Endothelial cell of umbilical vein (primary cell): ENCODE data around the gene CDKL4. TPM values are rescaled to one million over a fixed set of nuclear protein-coding genes. Genes with fewer than 3 reads are reported as not detected.

Experiments used
- BruUV-seq: library from RNA; stranded (reverse); fragments of 400-500 nt; replicated peaks from 2 replicates; lab custom pipeline; 2021; lab: Mats Ljungman, UMichigan
- CTCF ChIA-PET: fragments of 300-600, 350-600 bp; sonication (Branson Sonifier 250); formaldehyde crosslinking; loops from one replicate; lab custom pipeline; 2021; ENCODE audit warnings: antibody characterized with exemption, inconsistent platforms; lab: Charles Lee
- POLR2A ChIA-PET: fragments of 300-600, 350-600 bp; sonication (Branson Sonifier 250); formaldehyde crosslinking; loops from one replicate; lab custom pipeline; 2021; ENCODE audit warnings: antibody characterized with exemption, inconsistent platforms; lab: Charles Lee
- DNase-seq: peaks from one replicate; pipeline ENCODE4 v3.0.0-alpha.2; 2011; ENCODE audit warnings: low read depth, low spot score
- FAIRE-seq: peaks from 2 replicates; lab custom pipeline; 2011; peaks lifted over from hg19 to GRCh38; lab: Jason Lieb, UNC
- H2AFZ ChIP-seq: 2 replicates; pipeline ENCODE4 v1.6.0; 2012; ENCODE audit warnings: low read depth, low read length, control low read depth, inconsistent platforms
- H3K27ac ChIP-seq: 2 replicates; pipeline ENCODE4 v1.5.1; 2011; ENCODE audit warnings: low read depth, mild to moderate bottlenecking, control low read depth, low read length, moderate library complexity; ENCODE audit not compliant: insufficient read depth
- H3K27me3 ChIP-seq, 2 experiments: 2 replicates each; pipeline versions ENCODE4 v1.6.0 to v1.6.1; 2011; ENCODE audit warnings: low read length in 2 of 2, mixed read lengths in 1 of 2; ENCODE audit not compliant: control insufficient read depth in 2 of 2, insufficient read depth in 2 of 2
- H3K36me3 ChIP-seq, 2 experiments: 2 replicates in 1 of 2; 3 replicates in 1 of 2; pipeline ENCODE4 v1.5.1; 2011; ENCODE audit warnings: low read length in 2 of 2, mild to moderate bottlenecking in 1 of 2, moderate library complexity in 1 of 2; ENCODE audit not compliant: control insufficient read depth in 2 of 2, insufficient read depth in 2 of 2; ENCODE audit errors: extremely low read depth in 1 of 2
- H3K4me1 ChIP-seq: 3 replicates; pipeline ENCODE4 v1.5.1; 2011; ENCODE audit warnings: mild to moderate bottlenecking, low read length; ENCODE audit not compliant: control insufficient read depth, insufficient read depth; ENCODE audit errors: extremely low read depth
- H3K4me2 ChIP-seq: 2 replicates; pipeline ENCODE4 v1.6.1; 2011; ENCODE audit warnings: low read length, control low read depth, mixed read lengths; ENCODE audit not compliant: insufficient read depth
- H3K4me3 ChIP-seq, 3 experiments: fragments of 200-600 bp in 1 of 3; sonication (generic), shearing (Covaris generic) in 1 of 3; replicated peaks in 1 of 3; 2 replicates each; pipeline ENCODE4 v1.5.1; 2011 to 2016; ENCODE audit warnings: control low read depth in 3 of 3, low read length in 3 of 3, mild to moderate bottlenecking in 2 of 3, inconsistent platforms in 1 of 3, low read depth in 1 of 3, moderate library complexity in 1 of 3; ENCODE audit not compliant: insufficient read depth in 1 of 3
- H3K79me2 ChIP-seq: 2 replicates; pipeline ENCODE4 v1.6.0; 2012; ENCODE audit warnings: low read length, inconsistent platforms; ENCODE audit not compliant: control insufficient read depth, insufficient read depth
- H3K9ac ChIP-seq: replicated peaks from 2 replicates; pipeline ENCODE3; 2011; ENCODE audit warnings: low read length, control low read depth; ENCODE audit not compliant: insufficient read depth; ENCODE audit errors: extremely low read depth
- H3K9me1 ChIP-seq: replicated peaks from 3 replicates; pipeline ENCODE4 v1.6.0; 2011; ENCODE audit warnings: mild to moderate bottlenecking, low read length; ENCODE audit not compliant: control insufficient read depth, insufficient read depth; ENCODE audit errors: extremely low read depth
- H3K9me3 ChIP-seq: replicated peaks from 2 replicates; pipeline ENCODE4 v1.5.1; 2012; ENCODE audit warnings: low read length, inconsistent platforms; ENCODE audit not compliant: control insufficient read depth, insufficient read depth
- H4K20me1 ChIP-seq: replicated peaks from 2 replicates; pipeline ENCODE3; 2011; ENCODE audit warnings: mild to moderate bottlenecking, low read length; ENCODE audit not compliant: control insufficient read depth, insufficient read depth; ENCODE audit errors: extremely low read depth
- CTCF ChIP-seq, 2 donors: IDR thresholded peaks; 1 replicate in 1 of 2; 2 replicates in 1 of 2; pipeline ENCODE4 v1.5.1; 2011; ENCODE audit warnings: low read length in 2 of 2, mild to moderate bottlenecking in 2 of 2, moderate library complexity in 2 of 2, control low read depth in 1 of 2, inconsistent platforms in 1 of 2, low read depth in 1 of 2; ENCODE audit not compliant: insufficient read depth in 1 of 2; ENCODE audit errors: extremely low read depth in 1 of 2
- EZH2 ChIP-seq: IDR thresholded peaks from 2 replicates; pipeline ENCODE4 v1.6.1; 2012; ENCODE audit warnings: borderline replicate concordance, low read depth, mild to moderate bottlenecking, moderate library complexity, low read length, inconsistent platforms; ENCODE audit not compliant: severe bottlenecking
- FOS ChIP-seq: IDR thresholded peaks from 2 replicates; pipeline ENCODE4 v1.6.1; 2011; ENCODE audit warnings: mild to moderate bottlenecking, low read length, moderate library complexity, borderline replicate concordance; ENCODE audit not compliant: insufficient read depth
- GATA2 ChIP-seq: IDR thresholded peaks from 2 replicates; pipeline ENCODE4 v1.7.0; 2011; ENCODE audit warnings: low read depth, mild to moderate bottlenecking, moderate library complexity, mixed read lengths, low read length; ENCODE audit not compliant: insufficient read length, insufficient read depth
- JUN ChIP-seq: IDR thresholded peaks from 2 replicates; pipeline ENCODE4 v1.6.1; 2011; ENCODE audit warnings: borderline replicate concordance, low read depth; ENCODE audit not compliant: insufficient read length, insufficient read depth
- MAX ChIP-seq: IDR thresholded peaks from 2 replicates; pipeline ENCODE4 v1.6.1; 2011; ENCODE audit not compliant: insufficient read depth, insufficient read length
- MYC ChIP-seq: IDR thresholded peaks from one replicate; pipeline ENCODE4 v1.6.1; 2011; ENCODE audit warnings: mild to moderate bottlenecking, low read depth, low read length
- POLR2A ChIP-seq: IDR thresholded peaks from 2 replicates; pipeline ENCODE4 v1.6.1; 2012; ENCODE audit warnings: low read depth, mild to moderate bottlenecking, control low read depth, low read length
- POLR2AphosphoS5 ChIP-seq: IDR thresholded peaks from 2 replicates; pipeline ENCODE4 v1.6.1; 2012; ENCODE audit warnings: low read depth, mild to moderate bottlenecking, control low read depth, low read length, moderate library complexity; ENCODE audit not compliant: insufficient read depth
- dilution Hi-C: fragments of 300-500 bp; cut with MboI; formaldehyde crosslinking; loops from one replicate; pipeline ENCODE4 v1.15.0; 2019; ENCODE audit warnings: low sequenced_read_pairs; ENCODE audit not compliant: extremely low pct_ligation_motif_present
- intact Hi-C: fragments of 100-400 bp; cut with micrococcal nuclease; formaldehyde crosslinking; loops from one replicate; pipeline ENCODE4 v1.10.0; 2022
- polyA plus RNA-seq, 4 experiments: library from polyadenylated mRNA; depleted of rRNA in 3 of 4; stranded (reverse) in 3 of 4; unstranded in 1 of 4; fragments of >200 nt; gene quantifications; 2 replicates each; pipeline versions ENCODE4 v1.2.1 to v1.2.3, GENCODE V29; 2011 to 2012; ENCODE audit warnings: missing spikeins in 1 of 4
- total RNA-seq: library from RNA; stranded (reverse); gene quantifications from 2 replicates; pipeline ENCODE4 v1.2.3, GENCODE V29; 2021

Gene CDKL4
- total and polyA plus RNA-seq, 2 donors (not counting 3 experiments of a cell fraction or from before 2014, with no cell fraction given): 0.17 to 0.75 TPM

DNA sequence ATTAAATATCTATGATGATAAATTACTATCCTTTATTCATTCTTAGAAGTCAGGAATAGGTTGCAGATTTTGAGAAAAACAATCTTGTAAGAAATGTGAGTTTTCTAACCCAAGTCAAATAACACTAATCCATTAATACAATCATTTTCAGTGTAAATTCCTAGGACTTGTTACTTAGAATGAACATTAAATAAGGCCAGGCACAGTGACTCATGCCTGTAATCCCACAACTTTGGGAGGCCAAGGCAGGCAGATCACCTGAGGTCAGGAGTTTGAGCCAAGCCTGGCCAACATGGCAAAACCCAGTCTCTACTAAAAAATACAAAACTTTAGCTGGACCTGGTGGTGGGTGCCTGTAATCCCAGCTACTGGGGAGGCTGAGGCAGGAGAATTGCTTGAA, 45.8 kb upstream of the CDKL4 start:
- no peaks in the 10 kb centered on the region for H3K4me1 ChIP-seq
- no peak for FAIRE-seq
- no peak overlapping the region for H2AFZ ChIP-seq
- dilution Hi-C loops (no loop called here), intact Hi-C loops (no loop called here)
- H3K27me3 ChIP-seq: no peaks in the 10 kb centered on the region
- peaks cover 3 to 4% of the 10 kb centered on the region in 2 experiments for H3K36me3 ChIP-seq
- CTCF ChIA-PET: interaction anchor here (0.7 to 1.4 kb wide), 4 partner anchors 10 to 441 kb away, joined by 3 read pairs; no protein-coding TSS in a partner anchor
- H3K27ac ChIP-seq: no peak overlapping the region
- TF ChIP-seq CTCF (IDR thresholded peaks at IDR 0.05; ENCODE audit: extremely low read depth in 1 of 2, insufficient read depth in 1 of 2, low read depth in 1 of 2, low read length in 2 of 2) (no peak), JUN (no peak), MYC (no peak), GATA2 (no peak), FOS (no peak), POLR2A (no peak)
- POLR2A ChIA-PET: no interaction called here
- H3K9ac ChIP-seq: no peak overlapping the region
- no peaks in the 10 kb centered on the region for H3K79me2 ChIP-seq
- H4K20me1 ChIP-seq: no peaks in the 10 kb centered on the region
- no peaks in the 10 kb centered on the region for H3K9me3 ChIP-seq
- H3K9me1 ChIP-seq: no peaks in the 10 kb centered on the region
- no peak overlapping the region for H3K4me2 ChIP-seq
- no peak for DNase-seq
- no TSS peak for BruUV-seq
- H3K4me3 ChIP-seq: no peak overlapping the region

GRCh38 chr2:39283561-39283960, 39.8 kb upstream of the CDKL4 start:
- ChIA-PET CTCF (interaction anchor here (1.0 kb wide), 2 partner anchors 15 to 447 kb away, joined by 3 to 4 read pairs; no protein-coding TSS in a partner anchor), POLR2A (no interaction called here)
- FAIRE-seq: no peak
- Histone ChIP-seq H3K79me2 (no peaks in the 10 kb centered on the region), H3K36me3 (peaks cover 2 to 6% of the 10 kb centered on the region in 2 experiments), H3K9ac (no peak overlapping the region), H3K9me1 (no peaks in the 10 kb centered on the region), H3K27me3 (no peaks in the 10 kb centered on the region), H3K4me2 (no peak overlapping the region), H3K9me3 (no peaks in the 10 kb centered on the region), H4K20me1 (no peaks in the 10 kb centered on the region), H2AFZ (no peak overlapping the region), H3K27ac (no peak overlapping the region), H3K4me1 (no peaks in the 10 kb centered on the region), H3K4me3 (no peak overlapping the region)
- intact Hi-C loops: no loop called here
- no peak for DNase-seq
- TF ChIP-seq JUN (no peak), FOS (no peak), CTCF (IDR thresholded peaks at IDR 0.05; ENCODE audit: extremely low read depth in 1 of 2, insufficient read depth in 1 of 2, low read depth in 1 of 2, low read length in 2 of 2) (no peak), POLR2A (no peak), GATA2 (no peak), MYC (no peak), MAX (no peak), EZH2 (no peak), POLR2AphosphoS5 (no peak)
- dilution Hi-C loops: no loop called here
- BruUV-seq: no TSS peak
